Loucy (cell line): Measurements from ENCODE around the gene SETMAR.

Experiments used
- H2AFZ ChIP-seq: fragments of 200-600 bp; sonication (generic); 2 replicates; pipeline ENCODE4 v1.6.0; 2016; ENCODE audit warnings: antibody characterized with exemption, mild to moderate bottlenecking, low read length, moderate library complexity
- H3F3A ChIP-seq: fragments of 200-600 bp; 2 replicates; pipeline ENCODE4 v1.6.0; 2016; ENCODE audit warnings: antibody characterized with exemption, low read depth, mild to moderate bottlenecking
- H3K27me3 ChIP-seq: fragments of 200-600 bp; sonication (generic); 2 replicates; pipeline ENCODE4 v1.6.1; 2014; ENCODE audit warnings: low read length, mild to moderate bottlenecking; ENCODE audit not compliant: insufficient read depth, poor library complexity, severe bottlenecking
- H3K36me3 ChIP-seq: fragments of 200-600 bp; sonication (generic); 2 replicates; pipeline ENCODE4 v1.6.1; 2016; ENCODE audit warnings: low read length; ENCODE audit not compliant: insufficient read depth
- H3K4me1 ChIP-seq: fragments of 200-600 bp; sonication (generic); 2 replicates; pipeline ENCODE4 v1.5.1; 2014; ENCODE audit warnings: low read length, mild to moderate bottlenecking; ENCODE audit not compliant: insufficient read depth, poor library complexity, severe bottlenecking
- H3K4me2 ChIP-seq: fragments of 200-600 bp; sonication (generic); 2 replicates; pipeline ENCODE4 v1.6.0; 2014; ENCODE audit warnings: antibody characterized with exemption, low read length, low read depth, mild to moderate bottlenecking; ENCODE audit not compliant: poor library complexity, severe bottlenecking
- H3K4me3 ChIP-seq: fragments of 200-600 bp; sonication (generic); 2 replicates; pipeline ENCODE4 v1.5.1; 2014; ENCODE audit warnings: low read length, mild to moderate bottlenecking, mixed read lengths; ENCODE audit not compliant: poor library complexity, severe bottlenecking
- H3K79me2 ChIP-seq: fragments of 200-600 bp; sonication (generic); 2 replicates; pipeline ENCODE4 v1.6.1; 2014; ENCODE audit warnings: low read length; ENCODE audit not compliant: insufficient read depth
- H3K9ac ChIP-seq: fragments of 200-600 bp; sonication (generic); 2 replicates; pipeline ENCODE4 v1.6.0; 2014; ENCODE audit warnings: mild to moderate bottlenecking, low read depth, low read length, moderate library complexity; ENCODE audit not compliant: poor library complexity, severe bottlenecking
- H3K9me2 ChIP-seq: fragments of 200-600 bp; sonication (generic); replicated peaks from 2 replicates; pipeline ENCODE4 v1.6.1; 2016; ENCODE audit warnings: low read depth, low read length, mixed read lengths
- H3K9me3 ChIP-seq: fragments of 200-600 bp; sonication (generic); 2 replicates; pipeline ENCODE4 v1.6.1; 2014; ENCODE audit warnings: mild to moderate bottlenecking, antibody characterized with exemption, low read length, low read depth; ENCODE audit not compliant: insufficient read depth
- H4K20me1 ChIP-seq: fragments of 200-600 bp; sonication (generic); 2 replicates; pipeline ENCODE4 v1.6.0; 2014; ENCODE audit warnings: antibody characterized with exemption, low read length, mild to moderate bottlenecking; ENCODE audit not compliant: insufficient read depth, poor library complexity, severe bottlenecking
- CTCF ChIP-seq: fragments of 200-600 bp; sonication (generic); conservative IDR thresholded peaks from 2 replicates; pipeline ENCODE4 v1.5.1; 2014; ENCODE audit warnings: mild to moderate bottlenecking, antibody characterized with exemption, low read length
- EZH2phosphoT487 ChIP-seq: fragments of 200-600 bp; IDR thresholded peaks from 2 replicates; pipeline ENCODE4 v1.6.1; 2018; ENCODE audit warnings: antibody characterized with exemption, mild to moderate bottlenecking, moderate library complexity, borderline replicate concordance

SETMAR gene

GRCh38 chr3:4321732-4322131 is 18.6 kb downstream of the SETMAR start:
- Histone ChIP-seq H2AFZ (no peak overlapping the region), H4K20me1 (no peaks in the 10 kb centered on the region)
- TF ChIP-seq EZH2phosphoT487, result no peak
- no peak for TF ChIP-seq CTCF

GRCh38 chr3:4322635-4323034 is 19.5 kb downstream of the SETMAR start:
- peaks cover 32% of the 10 kb centered on the region for H3K4me1 ChIP-seq
- no peak for TF ChIP-seq CTCF
- H3K36me3 ChIP-seq, result no peaks in the 10 kb centered on the region

More at GRCh38 chr3:4321732-4322131, 18.6 kb downstream of the SETMAR start:
- H3K4me1 ChIP-seq, result peaks cover 32% of the 10 kb centered on the region
- no peaks in the 10 kb centered on the region for H3K79me2 ChIP-seq
- no peaks in the 10 kb centered on the region for H3K9me2 ChIP-seq
- H3K4me2 ChIP-seq, result peak overlapping the region; percentile 46
- no peaks in the 10 kb centered on the region for H3F3A ChIP-seq
- H3K27me3 ChIP-seq, result no peaks in the 10 kb centered on the region
- H3K36me3 ChIP-seq, result no peaks in the 10 kb centered on the region; the same call in 1 of the 2 replicates
- H3K9me3 ChIP-seq, result no peaks in the 10 kb centered on the region
- no peak overlapping the region for H3K9ac ChIP-seq
- no peak overlapping the region for H3K4me3 ChIP-seq

GRCh38 chr3:4323246-4324027 is 20.3 kb downstream of the SETMAR start:
- peaks cover 32% of the 10 kb centered on the region for H3K4me1 ChIP-seq
- no peaks in the 10 kb centered on the region for H3K27me3 ChIP-seq
- H3K9me3 ChIP-seq, result peaks cover 13% of the 10 kb centered on the region
- TF ChIP-seq CTCF (no peak), EZH2phosphoT487 (no peak)
- H3K9me2 ChIP-seq, result no peaks in the 10 kb centered on the region
- no peak overlapping the region for H3K4me3 ChIP-seq
- H3F3A ChIP-seq, result no peaks in the 10 kb centered on the region
- H3K79me2 ChIP-seq, result no peaks in the 10 kb centered on the region
- H2AFZ ChIP-seq, result no peak overlapping the region
- no peak overlapping the region for H3K4me2 ChIP-seq
- H3K36me3 ChIP-seq, result no peaks in the 10 kb centered on the region
- no peak overlapping the region for H3K9ac ChIP-seq
- no peaks in the 10 kb centered on the region for H4K20me1 ChIP-seq

More at GRCh38 chr3:4322635-4323034, 19.5 kb downstream of the SETMAR start:
- Histone ChIP-seq H3K9me2 (no peaks in the 10 kb centered on the region), H3K9ac (no peak overlapping the region), H3K79me2 (no peaks in the 10 kb centered on the region), H4K20me1 (no peaks in the 10 kb centered on the region), H3F3A (no peaks in the 10 kb centered on the region), H3K4me2 (no peak overlapping the region), H3K9me3 (peaks cover 7% of the 10 kb centered on the region), H3K4me3 (no peak overlapping the region), H2AFZ (no peak overlapping the region), H3K27me3 (no peaks in the 10 kb centered on the region)
